ENCODE results near the gene MISFA.
A peak's percentile ranks its signal among the peaks of the same experiment; 100 is the strongest.
"Not testable (repeated sequence)": the region's sequence is repeated elsewhere in the genome, so short reads cannot be mapped to it uniquely, and the experiment has no call there.

Gene MISFA

DNA sequence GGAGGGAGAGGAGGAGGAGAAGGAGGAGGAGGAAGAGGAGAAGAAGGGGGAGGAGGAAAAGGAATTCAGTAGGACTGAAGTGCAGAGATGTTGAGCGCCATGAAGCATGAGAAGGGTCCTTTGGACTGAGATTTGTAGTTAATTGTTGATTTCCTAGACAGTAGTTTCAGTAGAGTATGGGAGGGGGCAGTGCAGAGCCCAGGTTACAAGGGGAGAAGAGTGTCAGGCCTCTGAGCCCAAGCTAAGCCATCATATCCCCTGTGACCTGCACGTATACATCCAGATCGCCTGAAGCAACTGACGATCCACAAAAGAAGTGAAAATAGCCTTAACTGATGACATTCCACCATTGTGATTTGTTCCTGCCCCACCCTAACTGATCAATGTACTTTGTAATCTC lies 43.4 kb downstream of the MISFA start:
- not testable (repeated sequence) for H3K4me1 ChIP-seq (ENCODE audit: control insufficient read depth in 2 of 2, insufficient read depth in 2 of 2, low read length in 2 of 2); H3K9ac ChIP-seq (ENCODE audit: low read depth in 1 of 2, low read length in 2 of 2); H3K4me3 ChIP-seq (ENCODE audit: low read length in 2 of 2); H3K27ac ChIP-seq (ENCODE audit: low read depth in 2 of 2, low read length in 2 of 2); H3K9me3 ChIP-seq (ENCODE audit: control insufficient read depth in 2 of 2, low read length in 2 of 2); H3K27me3 ChIP-seq (ENCODE audit: control insufficient read depth in 2 of 2, insufficient read depth in 2 of 2, low read length in 2 of 2); H3K36me3 ChIP-seq (ENCODE audit: control insufficient read depth in 2 of 2, insufficient read depth in 2 of 2, low read length in 2 of 2)

DNA sequence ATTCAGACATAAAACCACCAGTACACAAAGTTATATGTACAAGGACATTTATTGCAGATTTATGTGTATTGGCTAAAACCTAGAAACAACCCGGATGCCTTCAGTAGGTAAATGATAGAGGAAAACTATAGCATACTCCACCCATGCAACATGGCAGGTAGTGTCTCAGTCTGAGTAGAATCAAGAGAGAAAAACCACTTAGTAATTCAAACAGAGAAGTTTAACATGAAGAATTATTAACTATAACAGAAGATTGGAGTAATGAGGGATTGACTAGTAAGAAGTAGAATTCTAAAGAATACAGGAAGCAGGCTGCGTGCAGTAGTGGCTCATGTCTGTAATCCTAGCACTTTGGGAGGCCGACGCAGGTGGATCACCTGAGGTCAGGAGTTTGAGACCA lies 50.8 kb downstream of the MISFA start:
- no peak overlapping the region for H3K27ac ChIP-seq (ENCODE audit: low read depth in 2 of 2, low read length in 2 of 2)
- H3K4me1 ChIP-seq (ENCODE audit: control insufficient read depth in 2 of 2, insufficient read depth in 2 of 2, low read length in 2 of 2) = no peaks in the 10 kb centered on the region
- no peak overlapping the region for H3K9ac ChIP-seq (ENCODE audit: low read depth in 1 of 2, low read length in 2 of 2)
- no peaks in the 10 kb centered on the region for H3K27me3 ChIP-seq (ENCODE audit: control insufficient read depth in 2 of 2, insufficient read depth in 2 of 2, low read length in 2 of 2)
- H3K9me3 ChIP-seq (ENCODE audit: control insufficient read depth in 2 of 2, low read length in 2 of 2) = no peaks in the 10 kb centered on the region
- no peaks in the 10 kb centered on the region for H3K36me3 ChIP-seq (ENCODE audit: control insufficient read depth in 2 of 2, insufficient read depth in 2 of 2, low read length in 2 of 2)
- H3K4me3 ChIP-seq (ENCODE audit: low read length in 2 of 2) = no peak overlapping the region

DNA sequence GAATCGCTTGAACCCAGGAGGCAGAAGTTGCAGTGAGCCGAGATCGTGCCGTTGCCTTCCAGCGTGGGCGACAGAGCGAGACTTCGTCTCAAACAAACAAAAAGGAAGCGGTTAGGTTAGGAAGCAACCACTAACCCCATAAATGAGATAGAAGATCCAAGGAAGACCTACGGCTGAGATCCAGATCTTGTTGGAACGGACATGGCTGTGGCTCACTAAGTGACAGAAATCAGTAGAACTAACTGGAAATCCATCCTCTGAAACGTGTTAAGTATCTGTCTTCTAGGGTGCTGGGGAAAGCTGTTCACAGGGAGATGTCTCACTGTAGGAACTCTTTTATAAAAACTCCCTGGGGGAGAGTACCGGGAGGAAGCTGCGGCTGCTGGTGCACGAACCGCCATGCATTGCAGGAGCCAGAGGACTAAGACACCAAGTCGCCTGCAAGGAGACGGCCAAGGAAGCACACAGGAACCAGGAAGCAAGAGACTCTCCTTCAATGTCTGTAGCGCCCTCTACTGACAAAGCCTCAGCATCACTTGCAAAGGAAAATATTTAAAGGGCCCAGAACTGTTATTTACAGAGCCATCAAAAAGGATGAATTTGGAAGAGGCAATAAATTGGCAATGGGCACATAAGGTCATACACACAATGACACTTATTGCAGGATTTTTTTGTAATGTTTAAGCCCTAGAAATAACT lies 51.4 kb downstream of the MISFA start:
- H3K27me3 ChIP-seq (ENCODE audit: control insufficient read depth in 2 of 2, insufficient read depth in 2 of 2, low read length in 2 of 2) = no peaks in the 10 kb centered on the region
- H3K9ac ChIP-seq (ENCODE audit: low read depth in 1 of 2, low read length in 2 of 2) = peak overlapping the region in 1 of 2 donors; percentile 17
- no peaks in the 10 kb centered on the region for H3K36me3 ChIP-seq (ENCODE audit: control insufficient read depth in 2 of 2, insufficient read depth in 2 of 2, low read length in 2 of 2)
- H3K4me3 ChIP-seq (ENCODE audit: low read length in 2 of 2) = peak overlapping the region in 1 of 2 donors; percentile 38
- no peak overlapping the region for H3K27ac ChIP-seq (ENCODE audit: low read depth in 2 of 2, low read length in 2 of 2)
- H3K9me3 ChIP-seq (ENCODE audit: control insufficient read depth in 2 of 2, low read length in 2 of 2) = no peaks in the 10 kb centered on the region
- H3K4me1 ChIP-seq (ENCODE audit: control insufficient read depth in 2 of 2, insufficient read depth in 2 of 2, low read length in 2 of 2) = no peaks in the 10 kb centered on the region

Measured in mucosa of rectum (tissue), 2 donors.